H1 (cell line): ENCODE results near the gene FKRP.

Experiments used
- BACH1 ChIP-seq: IDR thresholded peaks from 2 replicates; pipeline ENCODE4 v1.6.1; 2012; ENCODE audit warnings: low read length, improper control_type of control experiment
- CTCF ChIP-seq, 3 experiments: IDR thresholded peaks; 1 replicate in 2 of 3; 2 replicates in 1 of 3; pipeline versions ENCODE4 v1.5.1 to v1.6.1; 2011; ENCODE audit warnings: low read length in 3 of 3, mild to moderate bottlenecking in 3 of 3, inconsistent platforms in 2 of 3, low read depth in 1 of 3, moderate library complexity in 1 of 3; ENCODE audit not compliant: insufficient read depth in 1 of 3; ENCODE audit errors: control extremely low read depth in 1 of 3
- POLR2A ChIP-seq, 2 experiments: IDR thresholded peaks; 1 replicate in 1 of 2; 2 replicates in 1 of 2; pipeline ENCODE4 v1.6.1; 2011; ENCODE audit warnings: low read depth in 2 of 2, low read length in 2 of 2, mild to moderate bottlenecking in 2 of 2; ENCODE audit errors: control extremely low read depth in 1 of 2
- RNF2 ChIP-seq: fragments of 200-900, 300-1000 bp; sonication (generic); IDR thresholded peaks from 2 replicates; pipeline ENCODE4 v1.7.1; 2016; ENCODE audit warnings: borderline replicate concordance, low read depth, mild to moderate bottlenecking, antibody characterized with exemption, low read length; ENCODE audit not compliant: poor library complexity, severe bottlenecking; ENCODE audit errors: missing control alignments
- RXRA ChIP-seq: IDR thresholded peaks from 2 replicates; pipeline ENCODE4 v1.6.1; 2011; ENCODE audit warnings: low read depth, mild to moderate bottlenecking, low read length, moderate library complexity; ENCODE audit not compliant: insufficient read depth
- SRF ChIP-seq: IDR thresholded peaks from 2 replicates; pipeline ENCODE4 v1.6.1; 2011; ENCODE audit warnings: mild to moderate bottlenecking, low read depth, low read length, moderate library complexity
- TAF1 ChIP-seq: IDR thresholded peaks from 2 replicates; pipeline ENCODE4 v1.6.1; 2011; ENCODE audit warnings: mild to moderate bottlenecking, low read depth, low read length
- TBP ChIP-seq: IDR thresholded peaks from 2 replicates; pipeline ENCODE4 v1.6.1; 2011; ENCODE audit warnings: low read depth, low read length, improper control_type of control experiment
- YY1 ChIP-seq: IDR thresholded peaks from 2 replicates; pipeline ENCODE4 v1.6.1; 2011; ENCODE audit warnings: low read depth, mild to moderate bottlenecking, low read length
- TF ChIP-seq, protein P1 (sequence below): IDR thresholded peaks from 2 replicates; pipeline ENCODE4 v1.6.1; 2012; ENCODE audit warnings: inconsistent platforms

- TF ChIP-seq TBP (no peak), RNF2 (no peak), POLR2A (IDR thresholded peaks at IDR 0.05; ENCODE audit: control extremely low read depth in 1 of 2, low read depth in 2 of 2, low read length in 2 of 2) (no peak), CTCF (IDR thresholded peaks at IDR 0.05; ENCODE audit: control extremely low read depth in 1 of 3, insufficient read depth in 1 of 3, low read depth in 1 of 3, low read length in 3 of 3) (no peak), BACH1 (no peak), YY1 (no peak), RXRA (no peak), TAF1 (no peak), SRF (no peak)
- TF ChIP-seq, protein P1, sequence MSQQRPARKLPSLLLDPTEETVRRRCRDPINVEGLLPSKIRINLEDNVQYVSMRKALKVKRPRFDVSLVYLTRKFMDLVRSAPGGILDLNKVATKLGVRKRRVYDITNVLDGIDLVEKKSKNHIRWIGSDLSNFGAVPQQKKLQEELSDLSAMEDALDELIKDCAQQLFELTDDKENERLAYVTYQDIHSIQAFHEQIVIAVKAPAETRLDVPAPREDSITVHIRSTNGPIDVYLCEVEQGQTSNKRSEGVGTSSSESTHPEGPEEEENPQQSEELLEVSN = no peak
These were observed 26.0 kb upstream of the FKRP start for GRCh38 chr19:46719629-46720502.
